Stimulated activated memory B cell treated with anti-CD40 and anti-IgM and Interleukin-4, amounts not matched to agents 10 μg/mL and 1 μg/mL and 100 μg/mL, for 72 hours (primary cell): ENCODE measurements around the gene IL23R.

Source experiments
- ATAC-seq: fragments of 150-1000 bp; cut with Tn5 transposase; 2 replicates; pipeline ENCODE4 v1.10.0; 2021
- H3K27ac Mint-ChIP-seq: one replicate; pipeline ENCODE4 v1.8.0; 2022; ENCODE audit warnings: mild to moderate bottlenecking, mixed read lengths
- H3K27me3 Mint-ChIP-seq: one replicate; pipeline ENCODE4 v1.8.0; 2022; ENCODE audit warnings: mixed read lengths
- H3K36me3 Mint-ChIP-seq: one replicate; pipeline ENCODE4 v1.8.0; 2022; ENCODE audit warnings: mixed read lengths
- H3K4me1 Mint-ChIP-seq: one replicate; pipeline ENCODE4 v1.8.0; 2022; ENCODE audit warnings: mixed read lengths
- H3K4me3 Mint-ChIP-seq: one replicate; pipeline ENCODE4 v1.8.0; 2022; ENCODE audit warnings: mild to moderate bottlenecking, moderate library complexity, mixed read lengths
- H3K9me3 Mint-ChIP-seq: one replicate; pipeline ENCODE4 v1.8.0; 2022; ENCODE audit warnings: mixed read lengths

Gene IL23R

DNA sequence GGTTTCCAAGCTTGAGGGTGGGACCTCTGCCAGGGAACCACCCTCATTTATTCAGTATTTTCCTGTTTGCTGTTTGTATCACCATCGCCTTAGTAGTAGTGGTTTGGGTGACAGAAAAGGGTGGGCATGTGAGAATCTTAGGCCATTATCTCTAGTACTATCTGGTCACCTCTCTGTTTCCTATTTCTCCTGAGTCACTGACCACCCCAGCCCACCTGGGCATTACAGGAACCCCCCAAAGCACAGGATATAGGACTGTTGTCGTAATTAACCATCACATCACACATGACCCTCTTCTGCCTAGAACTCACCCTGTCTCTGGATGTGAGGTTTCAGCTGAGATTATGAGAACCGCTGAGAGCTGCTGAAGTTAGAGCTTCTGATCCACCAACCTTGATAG is 60.4 kb downstream of the IL23R start:
- no peak overlapping the region for H3K4me3 Mint-ChIP-seq
- H3K9me3 Mint-ChIP-seq, result no peaks in the 10 kb centered on the region
- peak; percentile 47 for ATAC-seq
- H3K27ac Mint-ChIP-seq, result no peak overlapping the region
- H3K27me3 Mint-ChIP-seq, result peaks cover 25% of the 10 kb centered on the region
- no peaks in the 10 kb centered on the region for H3K36me3 Mint-ChIP-seq
- H3K4me1 Mint-ChIP-seq, result no peaks in the 10 kb centered on the region

DNA sequence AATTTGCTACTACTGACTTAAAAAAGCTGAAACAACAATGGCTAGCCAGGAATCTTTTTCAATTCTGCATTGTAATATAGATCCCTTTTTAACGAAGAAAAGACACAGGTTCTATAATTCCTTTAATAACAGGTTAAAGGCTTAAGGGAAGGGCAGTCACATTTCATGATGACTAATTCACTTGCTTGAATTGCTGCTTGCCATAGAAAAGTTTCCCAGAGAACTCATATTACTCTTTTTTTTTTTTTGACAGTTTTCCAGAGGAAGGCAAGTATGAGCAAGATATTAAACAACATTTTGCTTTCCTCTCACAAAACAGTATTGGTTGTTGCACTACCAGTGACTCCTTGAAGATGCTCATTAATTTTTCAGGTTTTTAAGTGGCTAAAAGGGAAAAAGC is 60.9 kb downstream of the IL23R start:
- H3K9me3 Mint-ChIP-seq, result no peaks in the 10 kb centered on the region
- no peaks in the 10 kb centered on the region for H3K36me3 Mint-ChIP-seq
- peaks cover 25% of the 10 kb centered on the region for H3K27me3 Mint-ChIP-seq
- no peak overlapping the region for H3K27ac Mint-ChIP-seq
- H3K4me3 Mint-ChIP-seq, result no peak overlapping the region
- ATAC-seq, result no peak
- no peaks in the 10 kb centered on the region for H3K4me1 Mint-ChIP-seq

DNA sequence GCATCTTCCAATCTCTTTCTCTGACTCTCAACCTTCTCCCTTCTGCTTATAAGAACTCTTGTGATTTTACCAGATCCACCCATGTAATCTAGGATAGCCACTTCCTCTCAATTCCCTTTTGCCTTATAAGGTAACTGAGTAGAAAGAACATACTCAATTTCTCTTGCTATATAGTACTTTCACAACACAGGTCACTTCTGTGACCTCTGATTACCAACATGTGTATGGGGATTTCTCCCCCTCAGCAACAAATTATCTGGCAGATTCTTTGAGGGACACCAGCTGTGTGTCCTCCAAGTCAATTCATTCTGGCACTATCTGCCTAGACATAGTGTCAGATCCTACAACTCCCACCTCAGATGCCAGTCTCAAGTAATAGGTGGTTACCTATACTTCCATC is 62.5 kb downstream of the IL23R start:
- Mint-ChIP-seq H3K27ac (no peak overlapping the region), H3K27me3 (peaks cover 25% of the 10 kb centered on the region), H3K9me3 (no peaks in the 10 kb centered on the region), H3K4me3 (no peak overlapping the region), H3K36me3 (no peaks in the 10 kb centered on the region), H3K4me1 (no peaks in the 10 kb centered on the region)
- no peak for ATAC-seq

DNA sequence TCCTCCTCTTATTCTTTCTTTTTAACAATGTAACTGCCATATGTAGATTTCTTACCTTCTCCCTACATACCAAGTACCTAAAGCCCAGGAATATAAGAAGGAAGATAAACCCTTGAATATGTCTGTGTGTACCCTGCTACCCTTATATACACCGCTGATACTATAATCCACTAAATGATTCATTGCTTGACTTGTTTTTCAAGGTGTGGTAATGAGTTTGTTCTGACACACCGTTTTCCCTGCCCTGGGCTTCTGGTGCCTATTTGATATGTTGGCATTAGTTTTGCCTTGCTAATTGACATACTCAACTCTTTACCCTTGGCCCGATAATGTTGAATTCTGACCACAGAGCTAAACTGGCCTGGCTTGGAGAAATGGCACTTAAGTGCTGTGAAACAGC is 64.3 kb downstream of the IL23R start:
- no peak overlapping the region for H3K27ac Mint-ChIP-seq
- H3K27me3 Mint-ChIP-seq, result peaks cover 25% of the 10 kb centered on the region
- no peaks in the 10 kb centered on the region for H3K9me3 Mint-ChIP-seq
- no peaks in the 10 kb centered on the region for H3K4me1 Mint-ChIP-seq
- H3K4me3 Mint-ChIP-seq, result no peak overlapping the region
- no peak for ATAC-seq
- H3K36me3 Mint-ChIP-seq, result no peaks in the 10 kb centered on the region

DNA sequence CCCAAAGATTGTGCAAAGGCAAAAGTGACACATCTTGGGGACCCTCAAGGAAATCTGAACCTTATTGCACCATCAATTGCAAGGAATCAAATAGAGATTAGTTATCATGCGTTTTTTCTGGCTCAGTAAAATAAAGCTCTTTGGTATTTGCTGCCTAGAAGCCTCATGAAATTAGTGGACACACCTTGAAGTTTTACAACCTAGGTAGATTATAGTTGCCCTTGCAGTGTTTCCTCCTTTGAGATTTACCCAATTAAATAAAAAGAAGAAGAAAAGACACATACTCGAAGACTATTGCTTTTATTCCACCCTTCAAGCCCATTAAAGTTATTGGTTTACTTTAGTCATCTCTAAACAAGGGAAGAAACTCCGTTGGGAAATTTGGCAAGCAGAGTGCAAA is 70.0 kb downstream of the IL23R start:
- no peak for ATAC-seq
- Mint-ChIP-seq H3K36me3 (no peaks in the 10 kb centered on the region), H3K27me3 (no peaks in the 10 kb centered on the region), H3K4me3 (no peak overlapping the region), H3K4me1 (no peaks in the 10 kb centered on the region), H3K9me3 (no peaks in the 10 kb centered on the region), H3K27ac (no peak overlapping the region)

DNA sequence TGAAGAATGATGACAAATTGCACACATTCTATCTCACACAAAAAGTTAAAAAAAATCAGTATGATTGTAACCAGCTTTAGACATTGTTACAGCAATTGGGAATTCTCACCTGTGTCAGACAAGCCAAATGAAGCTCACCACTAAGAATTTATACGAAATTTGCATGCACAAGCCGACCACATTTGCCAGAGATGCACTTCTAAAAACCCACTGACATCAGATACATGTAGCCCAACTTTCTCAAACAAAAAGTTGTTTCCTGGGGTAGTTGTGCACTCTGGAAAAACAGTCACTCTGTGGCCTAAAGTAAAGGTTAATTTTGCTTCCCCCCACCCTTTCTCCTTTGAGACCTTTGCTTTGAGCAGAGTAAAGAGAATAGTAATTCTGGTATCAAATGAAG is 73.5 kb downstream of the IL23R start:
- Mint-ChIP-seq H3K4me3 (no peak overlapping the region), H3K36me3 (no peaks in the 10 kb centered on the region), H3K27ac (no peak overlapping the region), H3K4me1 (no peaks in the 10 kb centered on the region), H3K27me3 (no peaks in the 10 kb centered on the region), H3K9me3 (peaks cover 2% of the 10 kb centered on the region)
- ATAC-seq, result no peak

DNA sequence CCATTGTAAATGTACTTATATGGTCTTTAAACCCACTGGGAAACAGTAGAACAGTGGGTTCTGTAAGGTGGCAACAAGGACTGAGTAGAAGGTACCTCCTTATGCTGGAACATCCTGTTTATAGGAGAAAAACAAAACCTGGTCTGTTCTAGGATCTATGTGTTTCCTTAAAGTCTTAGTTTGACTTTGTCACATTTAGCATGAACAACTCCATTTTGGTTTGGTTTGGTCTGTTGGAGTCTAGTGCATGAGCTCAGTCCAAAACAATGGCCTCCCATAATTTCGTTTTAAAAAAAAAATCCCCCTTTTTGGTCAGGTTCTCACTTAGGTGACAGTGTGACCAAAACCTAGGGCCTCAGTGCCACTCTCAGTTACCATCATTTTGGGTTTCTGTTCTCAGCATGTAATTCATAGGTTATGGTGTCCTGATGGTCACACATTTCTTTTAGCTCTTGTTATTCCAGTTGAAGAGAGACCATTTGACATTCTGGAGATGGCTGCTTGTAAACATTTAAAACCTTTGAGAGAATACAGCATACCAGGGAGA is 75.0 kb downstream of the IL23R start:
- Mint-ChIP-seq H3K4me1 (no peaks in the 10 kb centered on the region), H3K27me3 (peaks cover 7% of the 10 kb centered on the region), H3K9me3 (peaks cover 2% of the 10 kb centered on the region), H3K27ac (no peak overlapping the region), H3K4me3 (no peak overlapping the region), H3K36me3 (no peaks in the 10 kb centered on the region)
- ATAC-seq, result no peak

DNA sequence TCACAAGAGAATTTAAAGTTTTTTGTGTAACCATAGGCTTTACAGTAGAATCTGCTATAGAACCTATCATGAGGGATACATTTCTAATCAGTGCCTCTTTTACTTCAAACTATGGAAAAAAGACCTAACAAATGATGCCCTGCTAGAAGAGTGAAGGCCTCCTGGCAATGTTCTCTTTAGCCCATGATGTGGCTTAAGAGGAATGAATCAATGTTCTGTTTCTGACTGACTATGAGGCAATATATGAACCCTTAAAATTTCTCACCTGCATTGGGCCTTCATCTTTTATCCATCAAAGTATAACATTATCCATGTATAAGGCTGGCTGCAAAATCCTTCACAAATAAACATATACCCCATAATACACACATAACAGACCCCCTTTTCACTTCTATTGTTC is 75.8 kb downstream of the IL23R start:
- ATAC-seq, result no peak
- no peaks in the 10 kb centered on the region for H3K36me3 Mint-ChIP-seq
- H3K27ac Mint-ChIP-seq, result no peak overlapping the region
- peaks cover 14% of the 10 kb centered on the region for H3K27me3 Mint-ChIP-seq
- H3K4me1 Mint-ChIP-seq, result no peaks in the 10 kb centered on the region
- peaks cover 2% of the 10 kb centered on the region for H3K9me3 Mint-ChIP-seq
- no peak overlapping the region for H3K4me3 Mint-ChIP-seq

DNA sequence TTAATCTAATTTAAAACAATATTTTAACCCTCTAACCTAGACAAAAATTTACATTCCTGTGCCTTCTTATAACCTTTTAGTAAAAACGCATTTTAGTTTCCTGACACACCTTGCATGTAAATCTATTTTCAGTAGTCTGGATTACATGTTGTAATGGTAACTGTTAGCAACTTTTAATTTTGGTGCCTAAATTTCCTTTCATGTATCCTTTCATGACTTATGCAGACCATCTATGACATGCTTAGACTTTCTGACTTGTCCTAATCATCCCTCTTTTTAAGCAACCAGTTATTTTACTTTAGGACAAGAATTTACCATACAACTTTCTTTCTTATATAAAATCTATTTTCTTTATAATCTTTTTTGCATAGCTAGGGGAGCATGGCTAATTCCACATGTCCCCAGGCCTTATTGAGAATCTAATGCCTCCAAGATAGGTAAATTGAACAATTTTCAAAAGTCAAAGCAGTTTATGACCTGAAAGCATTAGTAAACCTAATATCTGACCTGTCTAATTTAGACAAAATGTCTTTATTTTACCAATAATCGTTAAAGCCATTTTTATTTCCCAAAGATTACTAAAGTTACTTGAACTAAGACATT is 83.9 kb downstream of the IL23R start:
- Mint-ChIP-seq H3K4me1 (no peaks in the 10 kb centered on the region), H3K4me3 (no peak overlapping the region), H3K9me3 (peaks cover 9% of the 10 kb centered on the region), H3K27ac (no peak overlapping the region), H3K36me3 (peaks cover 5% of the 10 kb centered on the region), H3K27me3 (peaks cover 30% of the 10 kb centered on the region)
- no peak for ATAC-seq

DNA sequence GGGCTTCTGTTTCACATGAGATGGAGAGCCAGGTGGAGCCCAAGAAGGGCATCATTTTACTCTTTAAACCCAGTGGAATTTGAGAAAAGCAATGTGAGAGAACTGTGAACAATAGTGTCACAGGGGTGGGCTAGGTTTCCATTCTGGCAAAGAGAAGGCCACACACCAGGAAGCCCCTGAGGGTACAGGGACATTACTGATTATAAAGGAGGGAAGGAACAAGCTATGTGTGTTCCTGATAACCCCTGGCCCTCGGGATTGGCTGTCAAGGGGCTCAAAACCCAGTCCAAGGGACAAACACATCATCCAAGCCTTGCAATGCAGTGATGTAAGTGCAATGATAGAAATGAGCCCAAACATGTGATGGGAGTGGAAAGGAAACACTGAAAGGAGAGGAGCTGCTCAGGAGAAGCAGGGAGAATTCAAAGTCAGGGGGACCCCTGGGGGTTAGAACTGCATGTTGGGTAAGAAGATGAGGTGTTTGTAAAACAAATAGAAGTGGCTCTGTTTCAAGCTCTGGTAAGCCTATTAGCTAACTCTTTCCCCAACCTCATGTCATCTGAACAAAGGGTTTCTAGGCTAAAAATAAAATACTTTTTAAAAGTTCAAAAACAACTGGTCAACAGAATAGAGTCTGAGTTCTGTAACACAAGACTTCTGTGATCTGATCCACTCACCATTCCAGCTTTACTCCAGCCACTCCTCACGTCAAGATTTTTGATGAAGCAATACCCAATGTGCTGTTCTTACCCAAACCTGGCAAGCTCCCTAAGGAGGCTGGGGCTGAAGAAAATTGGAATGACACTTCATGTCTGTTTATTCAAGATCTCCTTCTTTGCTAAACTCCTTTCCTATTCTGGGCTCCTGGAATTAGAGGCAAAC is 90.3 kb downstream of the IL23R start:
- Mint-ChIP-seq H3K4me3 (no peak overlapping the region), H3K4me1 (no peaks in the 10 kb centered on the region), H3K27me3 (no peaks in the 10 kb centered on the region), H3K9me3 (no peaks in the 10 kb centered on the region), H3K27ac (no peak overlapping the region), H3K36me3 (no peaks in the 10 kb centered on the region)
- no peak for ATAC-seq

DNA sequence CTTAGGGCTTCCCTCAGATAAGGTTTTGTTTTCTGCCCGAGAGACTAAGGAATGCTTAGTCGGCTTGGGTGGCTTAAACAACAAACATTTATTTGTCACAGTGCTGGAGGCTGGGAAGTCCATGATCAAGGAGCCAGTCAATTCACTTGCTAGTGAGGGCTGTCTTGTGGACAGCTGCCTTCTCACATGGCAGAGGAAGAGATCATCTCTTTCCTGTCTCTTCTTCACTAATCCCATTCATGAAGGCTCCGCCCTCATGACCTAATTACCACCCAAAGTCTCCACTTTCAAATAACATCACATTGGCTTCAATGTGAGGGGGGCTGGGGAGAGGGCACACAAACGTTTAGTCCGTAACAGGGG is 90.9 kb downstream of the IL23R start:
- Mint-ChIP-seq H3K4me3 (no peak overlapping the region), H3K27me3 (peaks cover 5% of the 10 kb centered on the region), H3K4me1 (no peaks in the 10 kb centered on the region), H3K36me3 (no peaks in the 10 kb centered on the region), H3K27ac (no peak overlapping the region), H3K9me3 (no peaks in the 10 kb centered on the region)
- no peak for ATAC-seq

DNA sequence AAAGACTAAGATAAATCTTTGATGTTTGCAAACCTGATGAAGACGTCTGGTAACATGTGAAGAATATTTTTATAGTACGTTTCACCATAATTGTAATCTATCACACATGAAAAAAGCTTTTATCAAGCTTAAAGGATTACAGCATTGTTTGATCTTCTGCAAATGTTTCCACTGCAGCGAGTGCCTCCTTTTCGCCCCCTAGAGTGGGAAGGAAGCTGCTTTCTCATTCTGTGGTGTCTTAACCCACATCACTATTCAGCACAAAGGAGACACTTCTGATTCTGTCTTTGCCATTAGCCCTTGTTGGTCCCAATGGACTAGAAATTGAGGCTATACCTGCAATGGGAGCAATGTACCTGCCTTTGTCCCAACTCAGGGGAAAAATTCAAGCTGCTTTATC is 95.4 kb downstream of the IL23R start:
- Mint-ChIP-seq H3K27ac (no peak overlapping the region), H3K4me1 (peaks cover 6% of the 10 kb centered on the region), H3K36me3 (no peaks in the 10 kb centered on the region), H3K9me3 (no peaks in the 10 kb centered on the region), H3K4me3 (no peak overlapping the region), H3K27me3 (peaks cover 15% of the 10 kb centered on the region)
- ATAC-seq, result no peak

DNA sequence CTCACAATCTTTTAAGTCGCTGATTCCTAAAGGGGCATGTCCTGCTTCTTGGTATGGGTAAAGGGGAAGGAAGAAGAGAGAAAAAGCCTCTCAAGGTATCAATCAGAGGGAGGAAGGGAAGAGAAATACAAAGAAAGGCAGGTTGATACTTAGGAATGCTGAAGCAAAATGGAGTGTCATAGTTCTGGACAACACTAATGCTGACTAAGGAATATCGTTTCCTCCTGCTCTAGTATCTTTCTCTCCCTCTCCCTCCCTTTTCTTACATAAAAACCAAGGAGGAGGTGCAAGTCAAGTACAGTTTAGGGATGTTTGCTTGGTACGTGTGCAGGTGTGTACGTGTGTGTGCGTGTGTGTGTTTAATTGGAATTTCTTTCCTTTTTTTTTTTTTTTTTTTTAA is 96.5 kb downstream of the IL23R start:
- Mint-ChIP-seq H3K27me3 (peaks cover 15% of the 10 kb centered on the region), H3K4me1 (peaks cover 6% of the 10 kb centered on the region), H3K27ac (no peak overlapping the region), H3K9me3 (no peaks in the 10 kb centered on the region), H3K4me3 (no peak overlapping the region), H3K36me3 (no peaks in the 10 kb centered on the region)
- ATAC-seq, result no peak

DNA sequence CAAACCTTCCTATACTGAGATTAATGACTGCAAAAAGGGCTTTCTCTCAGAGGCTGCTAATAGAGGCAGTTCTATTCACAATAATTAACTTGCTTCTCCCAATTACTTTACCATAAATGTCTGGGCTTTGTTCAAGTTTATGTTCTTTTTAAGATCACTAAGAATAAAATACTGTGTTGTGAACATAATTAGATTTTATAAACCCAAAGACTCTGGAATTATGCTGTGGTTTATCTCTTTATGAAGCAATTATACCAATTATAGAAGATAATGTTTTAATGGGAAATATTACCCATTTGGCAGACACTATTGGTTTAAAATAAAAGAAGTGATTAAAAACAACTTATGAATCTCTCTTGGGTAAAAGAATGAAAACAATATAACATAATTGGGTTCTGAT is 97.9 kb downstream of the IL23R start:
- H3K4me1 Mint-ChIP-seq, result peaks cover 6% of the 10 kb centered on the region
- no peak overlapping the region for H3K27ac Mint-ChIP-seq
- H3K36me3 Mint-ChIP-seq, result no peaks in the 10 kb centered on the region
- no peak overlapping the region for H3K4me3 Mint-ChIP-seq
- no peak for ATAC-seq
- peaks cover 15% of the 10 kb centered on the region for H3K27me3 Mint-ChIP-seq
- no peaks in the 10 kb centered on the region for H3K9me3 Mint-ChIP-seq

DNA sequence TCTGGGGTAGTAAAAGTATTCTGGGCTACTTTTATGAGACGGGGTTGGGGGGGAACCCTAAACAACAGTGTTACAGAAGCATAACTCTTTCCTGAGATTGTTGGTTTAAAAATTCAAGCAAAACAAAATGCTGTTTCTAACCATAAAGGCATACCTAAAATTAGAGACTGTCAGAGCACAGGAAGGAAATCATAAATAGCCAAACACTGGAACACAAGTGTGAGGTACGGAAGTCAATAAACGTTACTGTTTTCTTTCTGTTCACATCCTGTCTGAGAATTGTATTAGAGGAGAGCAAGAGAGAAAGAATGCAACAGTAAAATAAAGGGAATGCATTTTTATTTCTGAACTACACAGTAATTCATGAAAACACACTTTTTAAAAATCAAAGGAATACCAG is 98.6 kb downstream of the IL23R start:
- Mint-ChIP-seq H3K4me3 (no peak overlapping the region), H3K4me1 (peaks cover 6% of the 10 kb centered on the region), H3K36me3 (no peaks in the 10 kb centered on the region), H3K27ac (no peak overlapping the region), H3K27me3 (peaks cover 15% of the 10 kb centered on the region), H3K9me3 (no peaks in the 10 kb centered on the region)
- no peak for ATAC-seq

DNA sequence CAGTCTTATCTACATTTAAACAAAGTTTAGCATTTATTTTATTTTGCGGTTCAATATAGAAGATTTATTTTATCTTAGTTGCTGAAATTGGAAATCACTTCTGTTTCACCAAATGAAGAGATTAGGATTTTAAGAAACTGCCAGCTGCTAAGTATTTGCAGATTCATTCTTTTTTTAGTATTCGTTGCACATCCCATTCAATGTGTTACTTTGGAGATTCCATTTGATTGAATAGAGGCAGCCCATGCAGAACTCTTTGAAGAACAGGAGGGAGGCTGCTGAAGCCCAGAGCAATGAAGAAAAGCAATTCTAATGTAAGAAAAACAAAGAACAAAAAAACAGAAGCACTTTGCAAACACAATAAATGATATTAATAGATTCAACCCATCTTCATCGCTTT is 102.8 kb downstream of the IL23R start:
- peaks cover 12% of the 10 kb centered on the region for H3K27me3 Mint-ChIP-seq
- H3K4me1 Mint-ChIP-seq, result peaks cover 6% of the 10 kb centered on the region
- H3K27ac Mint-ChIP-seq, result no peak overlapping the region
- H3K4me3 Mint-ChIP-seq, result no peak overlapping the region
- peaks cover 7% of the 10 kb centered on the region for H3K9me3 Mint-ChIP-seq
- H3K36me3 Mint-ChIP-seq, result no peaks in the 10 kb centered on the region
- ATAC-seq, result no peak
